GM12878 (cell line): ENCODE measurements around the gene RUNDC3A. TPM values are rescaled to one million over a fixed set of nuclear protein-coding genes. Genes with fewer than 3 reads are reported as not detected.

Source experiments
- ATAC-seq: fragments of 200-7000 bp; cut with Tn5 transposase; 3 replicates; pipeline ENCODE4 v1.9.1; 2020; ENCODE audit warnings: mild to moderate bottlenecking, moderate library complexity
- BruUV-seq: library from RNA; stranded (reverse); fragments of 400-500 nt; replicated peaks from 2 replicates; lab custom pipeline; 2021; lab: Mats Ljungman, UMichigan
- CTCF ChIA-PET: fragments of 300-600 bp; sonication (Branson Sonifier 250); formaldehyde crosslinking; extraction: SDS; loops from one replicate; lab custom pipeline; 2021; ENCODE audit warnings: inconsistent platforms; lab: Yijun Ruan, JAX
- POLR2A ChIA-PET: fragments of 350-600 bp; formaldehyde crosslinking; extraction: SDS; loops from one replicate; lab custom pipeline; 2021; ENCODE audit warnings: inconsistent platforms; lab: Charles Lee
- RAD21 ChIA-PET: fragments of 300-600 bp; sonication (Branson Sonifier 250); formaldehyde crosslinking; loops from one replicate; lab custom pipeline; 2023; ENCODE audit warnings: antibody characterized with exemption; ENCODE audit not compliant: unreplicated experiment; lab: Charles Lee
- SMC1A ChIA-PET: fragments of 300-600 bp; sonication (Branson Sonifier 250); formaldehyde crosslinking; loops from one replicate; lab custom pipeline; 2023; ENCODE audit not compliant: unreplicated experiment, uncharacterized antibody; lab: Charles Lee
- DNase-seq: peaks from one replicate; pipeline ENCODE4 v3.0.0-alpha.2; 2011; ENCODE audit warnings: low read depth, low spot score
- FAIRE-seq: peaks from 3 replicates; lab custom pipeline; 2011; peaks lifted over from hg19 to GRCh38; lab: Jason Lieb, UNC
- H2AFZ ChIP-seq: 2 replicates; pipeline ENCODE4 v1.6.0; 2011; ENCODE audit warnings: low read depth, low read length, control low read depth; ENCODE audit not compliant: control insufficient read depth
- H3K27ac ChIP-seq: 2 replicates; pipeline ENCODE4 v1.5.1; 2011; ENCODE audit warnings: control low read depth; ENCODE audit not compliant: control insufficient read depth, insufficient read depth
- H3K27me3 ChIP-seq, 2 experiments: replicated peaks in 1 of 2; 2 replicates each; pipeline versions ENCODE4 v1.6.0 to v1.6.1; 2011; ENCODE audit warnings: low read length in 1 of 2; ENCODE audit not compliant: control insufficient read depth in 2 of 2, insufficient read depth in 2 of 2
- H3K36me3 ChIP-seq, 2 experiments: 2 replicates each; pipeline ENCODE4 v1.5.1; 2011; ENCODE audit warnings: low read length in 1 of 2; ENCODE audit not compliant: control insufficient read depth in 2 of 2, insufficient read depth in 2 of 2
- H3K4me1 ChIP-seq: 2 replicates; pipeline ENCODE4 v1.6.1; 2011; ENCODE audit warnings: mild to moderate bottlenecking, low read length, moderate library complexity, mixed read lengths; ENCODE audit not compliant: control insufficient read depth, insufficient read depth
- H3K4me2 ChIP-seq: 2 replicates; pipeline ENCODE4 v1.6.0; 2011; ENCODE audit warnings: control low read depth; ENCODE audit not compliant: control insufficient read depth, insufficient read depth
- H3K4me3 ChIP-seq: fragments of 200-600 bp; sonication (generic); 2 replicates; pipeline ENCODE4 v1.5.1; 2016
- H3K79me2 ChIP-seq: 2 replicates; pipeline ENCODE4 v1.6.0; 2011; ENCODE audit warnings: low read length; ENCODE audit not compliant: control insufficient read depth, insufficient read depth
- H3K9ac ChIP-seq: 2 replicates; pipeline ENCODE4 v1.8.0; 2011; ENCODE audit warnings: low read length, control low read depth, mixed read lengths; ENCODE audit not compliant: control insufficient read depth, insufficient read depth
- H3K9me3 ChIP-seq: replicated peaks from 3 replicates; pipeline ENCODE4 v1.5.1; 2011; ENCODE audit warnings: mild to moderate bottlenecking, low read length; ENCODE audit not compliant: control insufficient read depth, insufficient read depth
- H4K20me1 ChIP-seq: 2 replicates; pipeline ENCODE4 v1.6.0; 2011; ENCODE audit not compliant: control insufficient read depth, insufficient read depth
- ATF2 ChIP-seq: IDR thresholded peaks from 2 replicates; pipeline ENCODE4 v1.6.1; 2012; ENCODE audit warnings: low read length, inconsistent platforms
- BCLAF1 ChIP-seq: fragments of 450-650 bp; IDR thresholded peaks from 2 replicates; pipeline ENCODE4 v1.6.1; 2017; ENCODE audit warnings: antibody characterized with exemption, mild to moderate bottlenecking, moderate library complexity
- DPF2 ChIP-seq: fragments of 450-650 bp; IDR thresholded peaks from 2 replicates; pipeline ENCODE4 v1.6.1; 2017; ENCODE audit warnings: mild to moderate bottlenecking
- ELK1 ChIP-seq: IDR thresholded peaks from 2 replicates; pipeline ENCODE4 v1.6.1; 2012; ENCODE audit warnings: low read depth, low read length, improper control_type of control experiment
- ESRRA ChIP-seq: IDR thresholded peaks from 2 replicates; pipeline ENCODE4 v1.6.1; 2012; ENCODE audit warnings: mild to moderate bottlenecking, low read length, improper control_type of control experiment
- IKZF1 ChIP-seq: fragments of 450-650 bp; conservative IDR thresholded peaks from 2 replicates; pipeline ENCODE4 v1.6.1; 2017; ENCODE audit warnings: antibody characterized with exemption, mild to moderate bottlenecking
- IRF4 ChIP-seq: IDR thresholded peaks from 2 replicates; pipeline ENCODE4 v1.6.1; 2011; ENCODE audit warnings: low read depth, low read length
- NFYB ChIP-seq: IDR thresholded peaks from 2 replicates; pipeline ENCODE4 v1.6.1; 2011; ENCODE audit warnings: low read depth, mild to moderate bottlenecking, low read length, improper control_type of control experiment, moderate library complexity; ENCODE audit not compliant: insufficient read depth
- PAX5 ChIP-seq: IDR thresholded peaks from 2 replicates; pipeline ENCODE4 v1.6.1; 2011; ENCODE audit warnings: low read depth, low read length, borderline replicate concordance
- RAD21 ChIP-seq: IDR thresholded peaks from 2 replicates; pipeline ENCODE4 v1.6.1; 2011; ENCODE audit warnings: mild to moderate bottlenecking, low read depth, low read length, moderate library complexity; ENCODE audit not compliant: insufficient read depth
- RBBP5 ChIP-seq: fragments of 200-600 bp; sonication (generic); conservative IDR thresholded peaks from 2 replicates; pipeline ENCODE4 v1.6.1; 2016
- SMAD5 ChIP-seq: IDR thresholded peaks from 2 replicates; pipeline ENCODE4 v1.6.1; 2016; ENCODE audit warnings: antibody characterized with exemption, low read depth
- SPI1 ChIP-seq: IDR thresholded peaks from 2 replicates; pipeline ENCODE4 v1.6.1; 2011; ENCODE audit warnings: low read depth, mild to moderate bottlenecking, low read length, moderate library complexity, borderline replicate concordance; ENCODE audit not compliant: insufficient read depth
- TARDBP ChIP-seq: IDR thresholded peaks from 2 replicates; pipeline ENCODE4 v1.6.1; 2016; ENCODE audit warnings: borderline replicate concordance
- ZNF207 ChIP-seq: fragments of 450-650 bp; IDR thresholded peaks from 2 replicates; pipeline ENCODE4 v1.6.1; 2014; ENCODE audit warnings: antibody characterized with exemption, mild to moderate bottlenecking, borderline replicate concordance
- WGBS: methylation state at CpG from one replicate; pipeline ENCODE4 v1.1.6; 2016; ENCODE audit warnings: low lambda C conversion rate; ENCODE audit not compliant: insufficient replicate concordance, insufficient coverage; ENCODE audit errors: missing lambda C conversion rate; 5-methylcytosine and 5-hydroxymethylcytosine counted together
- in situ Hi-C: fragments of 300-500 bp; cut with MboI; formaldehyde crosslinking; loops from 9 replicates; pipeline ENCODE4 v1.14.3; 2018; ENCODE audit warnings: mixed read lengths
- intact Hi-C: fragments of 100-400 bp; cut with micrococcal nuclease; formaldehyde crosslinking; loops from one replicate; pipeline ENCODE4 v1.14.2; 2022; ENCODE audit not compliant: unreplicated experiment
- polyA plus RNA-seq, 11 experiments: library from polyadenylated mRNA; depleted of rRNA in 4 of 11; unstranded in 6 of 11; stranded (reverse) in 5 of 11; fragments of >200 nt; fragmentation: Nextera tagmentation in 4 of 11; fragmentation: Illumina TruSeq in 1 of 11; extraction: Ambion mirVana in 4 of 11; extraction: Trizol in 1 of 11; gene quantifications; 1 replicate in 1 of 11; 2 replicates in 10 of 11; pipeline versions ENCODE4 v1.2.1 to v1.2.3, GENCODE V29; 2011 to 2016; ENCODE audit warnings: inconsistent platforms in 2 of 11, missing spikeins in 2 of 11, low read depth in 1 of 11
- total RNA-seq, 4 experiments: library from RNA; depleted of rRNA in 3 of 4; stranded (reverse); fragments of >200 nt in 3 of 4; fragmentation: Illumina TruSeq in 1 of 4; extraction: Trizol in 1 of 4; gene quantifications; 2 replicates each; pipeline versions ENCODE4 v1.2.1 to v1.2.3, GENCODE V29; 2013 to 2021
- TF ChIP-seq, protein P1 (sequence below): fragments of 450-650 bp; IDR thresholded peaks from 2 replicates; pipeline ENCODE4 v1.6.1; 2017; ENCODE audit warnings: low read depth, mild to moderate bottlenecking, moderate library complexity

The RUNDC3A gene
- total and polyA plus RNA-seq, 10 of the 15 experiments (the other 5 are each of a cell fraction or from before 2014, with no cell fraction given), result 0.07 to 0.17 TPM; not detected in 8

GRCh38 chr17:44358066-44358465 lies 49.7 kb downstream of the RUNDC3A start (continued):
- TF ChIP-seq, protein P1, sequence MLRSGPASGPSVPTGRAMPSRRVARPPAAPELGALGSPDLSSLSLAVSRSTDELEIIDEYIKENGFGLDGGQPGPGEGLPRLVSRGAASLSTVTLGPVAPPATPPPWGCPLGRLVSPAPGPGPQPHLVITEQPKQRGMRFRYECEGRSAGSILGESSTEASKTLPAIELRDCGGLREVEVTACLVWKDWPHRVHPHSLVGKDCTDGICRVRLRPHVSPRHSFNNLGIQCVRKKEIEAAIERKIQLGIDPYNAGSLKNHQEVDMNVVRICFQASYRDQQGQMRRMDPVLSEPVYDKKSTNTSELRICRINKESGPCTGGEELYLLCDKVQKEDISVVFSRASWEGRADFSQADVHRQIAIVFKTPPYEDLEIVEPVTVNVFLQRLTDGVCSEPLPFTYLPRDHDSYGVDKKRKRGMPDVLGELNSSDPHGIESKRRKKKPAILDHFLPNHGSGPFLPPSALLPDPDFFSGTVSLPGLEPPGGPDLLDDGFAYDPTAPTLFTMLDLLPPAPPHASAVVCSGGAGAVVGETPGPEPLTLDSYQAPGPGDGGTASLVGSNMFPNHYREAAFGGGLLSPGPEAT, result no peak
- TF ChIP-seq ELK1, result no peak
- TF ChIP-seq, all 136 proteins: peak for 0

DNA sequence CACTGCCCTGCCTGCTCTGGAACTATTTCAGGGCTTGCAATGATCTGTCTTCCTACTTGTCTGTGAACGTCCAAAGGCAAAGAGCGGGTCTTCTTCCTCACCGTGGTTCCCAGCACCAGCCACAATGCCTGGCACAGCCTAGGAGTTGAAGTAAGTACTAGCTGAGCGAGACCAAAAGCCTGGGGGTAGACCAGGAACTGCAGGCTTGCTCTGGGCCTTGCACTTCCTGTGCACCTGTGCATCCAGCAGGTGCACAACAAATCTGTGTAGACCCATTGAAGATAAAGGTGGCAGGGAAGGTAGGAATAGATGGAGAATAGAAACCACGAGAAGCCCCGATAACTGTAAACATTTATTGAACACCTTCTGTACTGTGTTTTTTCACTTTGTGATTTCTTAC lies 50.6 kb downstream of the RUNDC3A start:
- no peak overlapping the region for H3K4me2 ChIP-seq
- WGBS, result 7% methylated on average over 6 of the region's 6 CpGs
- intact Hi-C loops, result no loop called here

More for the DNA sequence above, 50.6 kb downstream of the RUNDC3A start:
- Histone ChIP-seq H3K27me3 (peaks cover 0 to 2% of the 10 kb centered on the region in 2 experiments; a peak in 1 of 4 replicates), H3K9ac (no peak overlapping the region), H4K20me1 (no peaks in the 10 kb centered on the region), H3K4me3 (no peak overlapping the region), H3K4me1 (no peaks in the 10 kb centered on the region), H3K27ac (no peak overlapping the region), H2AFZ (no peak overlapping the region), H3K79me2 (no peaks in the 10 kb centered on the region), H3K36me3 (no peaks in the 10 kb centered on the region), H3K9me3 (no peaks in the 10 kb centered on the region)
- FAIRE-seq (no peak), DNase-seq (no peak), ATAC-seq (no peak)
- SMC1A ChIA-PET, result no interaction called here
- CTCF ChIA-PET, result interaction anchor here (1.4 to 2.7 kb wide), 4 partner anchors 9 to 164 kb away, joined by 3 to 11 read pairs (median 6); no protein-coding TSS in a partner anchor
- no TSS peak for BruUV-seq
- RAD21 ChIA-PET, result no interaction called here
- POLR2A ChIA-PET, result interaction anchor here (0.8 kb wide), 1 partner anchor 28 kb away, joined by 3 read pairs; no protein-coding TSS in a partner anchor
- in situ Hi-C loops, result no loop called here
- TF ChIP-seq ATF2 (no peak), ESRRA (no peak), BCLAF1 (no peak), TARDBP (no peak), ZNF207 (no peak), SPI1 (no peak), SMAD5 (no peak), RBBP5 (no peak), DPF2 (no peak), PAX5 (no peak), NFYB (no peak), IKZF1 (no peak), RAD21 (no peak), IRF4 (no peak)
